ENCODE results near the gene NEAT1. TPM values are rescaled to one million over a fixed set of nuclear protein-coding genes. Genes with fewer than 3 reads are reported as not detected.

Gene NEAT1
- total RNA-seq, 4 donors from 2014 or later = 370 to 782 (median 680) TPM

DNA sequence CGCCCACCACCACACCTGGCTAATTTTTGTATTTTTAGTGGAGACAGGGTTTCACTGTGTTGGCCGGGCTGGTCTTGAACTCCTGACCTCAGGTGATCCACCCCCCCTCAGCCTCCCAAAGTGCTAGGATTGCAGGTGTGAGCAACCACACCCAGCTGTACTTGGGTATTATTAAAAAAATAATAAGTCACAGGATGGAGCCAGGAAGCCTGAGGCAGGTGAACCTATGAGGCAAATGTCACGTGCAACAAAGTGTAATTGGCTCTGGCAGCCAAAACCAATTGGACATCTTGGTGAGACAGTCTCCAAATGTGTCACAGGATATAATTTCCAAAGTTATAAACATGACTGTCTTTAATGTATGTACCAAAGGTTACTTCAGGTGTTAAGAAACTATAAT lies 52.3 kb downstream of the NEAT1 start:
- H3K27me3 ChIP-seq = no peaks in the 10 kb centered on the region
- WGBS, 2 donors (ENCODE audit: low coverage in 1 of 2) = 79 to 80% methylated on average over 1 to 3 of the region's 3 CpGs
- no peaks in the 10 kb centered on the region for H3K9me3 ChIP-seq
- no peak overlapping the region for H3K4me3 ChIP-seq
- in situ Hi-C loops (cut with MboI; ENCODE audit: low pct_ligation_motif_present in 1 of 4, low pct_unique_long_range_greater_than_20kb in 1 of 4, low sequenced_read_pairs in 3 of 4) = loop anchor here in 1 of 4 donors (5.0 kb wide), 1 partner anchor 32 kb away; no protein-coding TSS in a partner anchor
- TF ChIP-seq POLR2AphosphoS5 (IDR thresholded peaks at IDR 0.05) (peak in 2 of 3 donors; percentile 50 to 53), POLR2A (IDR thresholded peaks at IDR 0.05) (no peak)
- TF ChIP-seq, protein P1, sequence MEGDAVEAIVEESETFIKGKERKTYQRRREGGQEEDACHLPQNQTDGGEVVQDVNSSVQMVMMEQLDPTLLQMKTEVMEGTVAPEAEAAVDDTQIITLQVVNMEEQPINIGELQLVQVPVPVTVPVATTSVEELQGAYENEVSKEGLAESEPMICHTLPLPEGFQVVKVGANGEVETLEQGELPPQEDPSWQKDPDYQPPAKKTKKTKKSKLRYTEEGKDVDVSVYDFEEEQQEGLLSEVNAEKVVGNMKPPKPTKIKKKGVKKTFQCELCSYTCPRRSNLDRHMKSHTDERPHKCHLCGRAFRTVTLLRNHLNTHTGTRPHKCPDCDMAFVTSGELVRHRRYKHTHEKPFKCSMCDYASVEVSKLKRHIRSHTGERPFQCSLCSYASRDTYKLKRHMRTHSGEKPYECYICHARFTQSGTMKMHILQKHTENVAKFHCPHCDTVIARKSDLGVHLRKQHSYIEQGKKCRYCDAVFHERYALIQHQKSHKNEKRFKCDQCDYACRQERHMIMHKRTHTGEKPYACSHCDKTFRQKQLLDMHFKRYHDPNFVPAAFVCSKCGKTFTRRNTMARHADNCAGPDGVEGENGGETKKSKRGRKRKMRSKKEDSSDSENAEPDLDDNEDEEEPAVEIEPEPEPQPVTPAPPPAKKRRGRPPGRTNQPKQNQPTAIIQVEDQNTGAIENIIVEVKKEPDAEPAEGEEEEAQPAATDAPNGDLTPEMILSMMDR (IDR thresholded peaks at IDR 0.05) = no peak
- intact Hi-C loops (cut with DNase I; ENCODE audit: low total_unique reads) = loop anchor here (5.0 kb wide), 1 partner anchor 32 kb away; no protein-coding TSS in a partner anchor
- peak; percentile 68 for DNase-seq
- peak overlapping the region; percentile 96 to 100 (median 98) for H3K27ac ChIP-seq
- no peaks in the 10 kb centered on the region for H3K36me3 ChIP-seq
- peaks cover 39 to 72% (median 60%) of the 10 kb centered on the region in 4 donors for H3K4me1 ChIP-seq

DNA sequence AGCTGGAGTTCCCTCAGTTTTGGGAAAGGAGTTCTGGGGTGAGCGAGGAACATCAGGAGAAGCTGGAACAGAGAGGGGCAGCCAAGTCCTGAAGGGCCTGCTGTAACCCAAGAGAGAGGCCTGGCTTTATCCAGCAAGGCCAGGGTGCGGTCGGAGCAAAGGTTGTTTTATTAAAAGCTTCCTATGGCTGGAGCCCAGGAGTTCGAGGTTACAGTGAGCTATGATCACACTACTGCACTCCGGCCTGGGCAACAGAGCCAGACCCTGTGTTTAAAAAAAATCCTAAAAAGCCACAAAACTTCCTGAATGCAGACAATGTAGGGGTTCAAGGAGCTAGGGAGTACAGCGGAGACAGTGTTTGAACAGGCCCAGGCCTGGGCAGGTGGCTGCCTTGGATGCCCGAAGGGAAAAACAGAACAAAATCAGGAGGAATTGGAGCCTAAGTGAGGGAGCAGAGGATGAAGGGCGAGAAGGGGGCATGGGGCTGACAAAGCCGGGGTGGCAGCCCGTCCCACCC lies 54.1 kb downstream of the NEAT1 start:
- H3K9me3 ChIP-seq = no peaks in the 10 kb centered on the region
- WGBS, 2 donors (ENCODE audit: low coverage in 1 of 2) = 9% methylated on average over 10 of the region's 10 CpGs; no CpG with 5 or more reads in 1 of the 2 donors
- peak; percentile 81 for DNase-seq
- no peaks in the 10 kb centered on the region for H3K27me3 ChIP-seq
- in situ Hi-C loops (cut with MboI; ENCODE audit: low pct_ligation_motif_present in 1 of 4, low pct_unique_long_range_greater_than_20kb in 1 of 4, low sequenced_read_pairs in 3 of 4) = no loop called here
- H3K4me3 ChIP-seq = peak overlapping the region; percentile 49 to 93 (median 73)
- H3K36me3 ChIP-seq = no peaks in the 10 kb centered on the region
- H3K4me1 ChIP-seq = peaks cover 38 to 80% (median 60%) of the 10 kb centered on the region in 4 donors
- peak in 2 of 3 donors; percentile 29 to 59 for TF ChIP-seq POLR2AphosphoS5 (IDR thresholded peaks at IDR 0.05)
- no peak for TF ChIP-seq POLR2A (IDR thresholded peaks at IDR 0.05)
- H3K27ac ChIP-seq = peak overlapping the region; percentile 96 to 100 (median 98)
- intact Hi-C loops (cut with DNase I; ENCODE audit: low total_unique reads) = no loop called here

GRCh38 chr11:65477149-65477965 lies 54.8 kb downstream of the NEAT1 start:
- no peaks in the 10 kb centered on the region for H3K27me3 ChIP-seq
- 0 to 1% methylated on average over 1 to 56 of the region's 60 CpGs for WGBS, 2 donors (ENCODE audit: low coverage in 1 of 2)
- H3K4me3 ChIP-seq = peak overlapping the region; percentile 49 to 93 (median 73)
- in situ Hi-C loops (cut with MboI; ENCODE audit: low pct_ligation_motif_present in 1 of 4, low pct_unique_long_range_greater_than_20kb in 1 of 4, low sequenced_read_pairs in 3 of 4) = no loop called here
- DNase-seq = peak; percentile 98
- no peaks in the 10 kb centered on the region for H3K36me3 ChIP-seq
- TF ChIP-seq, protein P1 (IDR thresholded peaks at IDR 0.05) = peak in 1 of 5 experiments; percentile 8
- TF ChIP-seq POLR2A (IDR thresholded peaks at IDR 0.05) = peak; percentile 97
- TF ChIP-seq POLR2AphosphoS5 (IDR thresholded peaks at IDR 0.05) = peak; percentile 98 to 99 (median 98)
- peak; percentile 53 for TF ChIP-seq EP300 (IDR thresholded peaks at IDR 0.05; ENCODE audit: low read depth)
- peak overlapping the region; percentile 96 to 100 (median 98) for H3K27ac ChIP-seq
- H3K4me1 ChIP-seq = peaks cover 36 to 75% (median 57%) of the 10 kb centered on the region in 4 donors
- H3K9me3 ChIP-seq = no peaks in the 10 kb centered on the region
- intact Hi-C loops (cut with DNase I; ENCODE audit: low total_unique reads) = no loop called here

GRCh38 chr11:65478388-65479183 lies 56.0 kb downstream of the NEAT1 start:
- Histone ChIP-seq H3K27me3 (no peaks in the 10 kb centered on the region), H3K9me3 (no peaks in the 10 kb centered on the region), H3K27ac (peak overlapping the region; percentile 96 to 100 (median 98)), H3K36me3 (no peaks in the 10 kb centered on the region), H3K4me1 (peaks cover 27 to 63% (median 48%) of the 10 kb centered on the region in 4 donors), H3K4me3 (peak overlapping the region in 3 of 4 donors; percentile 49 to 79 (median 67))
- peak; percentile 7 to 77 (median 44) for TF ChIP-seq POLR2AphosphoS5 (IDR thresholded peaks at IDR 0.05)
- TF ChIP-seq, protein P1 (IDR thresholded peaks at IDR 0.05) = no peak
- 43 to 58% methylated on average over 2 to 23 of the region's 33 CpGs for WGBS, 2 donors (ENCODE audit: low coverage in 1 of 2)
- DNase-seq = peak; percentile 61
- in situ Hi-C loops (cut with MboI; ENCODE audit: low pct_ligation_motif_present in 1 of 4, low pct_unique_long_range_greater_than_20kb in 1 of 4, low sequenced_read_pairs in 3 of 4) (no loop called here), intact Hi-C loops (cut with DNase I; ENCODE audit: low total_unique reads) (no loop called here)
